Activated T-helper 2 cell treated with anti-CD3 and anti-CD28 coated beads, Interferon-gamma antibody, Interleukin-2, Interleukin-4, amounts not matched to agents 10 μg/mL and 5 μg/mL and 100 μg/mL, durations not matched to agents 14 hours and 24 hours and 36 hours (primary cell): ENCODE results near the gene PDILT. TPM values are rescaled to one million over a fixed set of nuclear protein-coding genes. Genes with fewer than 3 reads are reported as not detected.

Source experiments
- DNase-seq: peaks from one replicate; pipeline ENCODE4 v3.0.0; 2021; ENCODE audit warnings: low spot score
- H3K27ac Mint-ChIP-seq: one replicate; pipeline ENCODE4 v1.8.0; 2021; ENCODE audit warnings: mixed read lengths
- H3K27me3 Mint-ChIP-seq: one replicate; pipeline ENCODE4 v1.8.0; 2021; ENCODE audit warnings: low read depth, mixed read lengths
- H3K36me3 Mint-ChIP-seq: one replicate; pipeline ENCODE4 v1.8.0; 2021; ENCODE audit warnings: low read depth, mixed read lengths
- H3K4me1 Mint-ChIP-seq: one replicate; pipeline ENCODE4 v1.8.0; 2021; ENCODE audit warnings: low read depth, mixed read lengths
- H3K4me3 Mint-ChIP-seq: one replicate; pipeline ENCODE4 v1.8.0; 2021; ENCODE audit warnings: low read depth, mild to moderate bottlenecking, moderate library complexity, mixed read lengths
- H3K9me3 Mint-ChIP-seq: one replicate; pipeline ENCODE4 v1.8.0; 2021; ENCODE audit warnings: mixed read lengths
- intact Hi-C: fragments of 100-400 bp; cut with micrococcal nuclease; formaldehyde crosslinking; loops from one replicate; pipeline ENCODE4 v1.15.1; 2023
- total RNA-seq: library from RNA; stranded (reverse); gene quantifications from 2 replicates; pipeline ENCODE4 v1.2.3, GENCODE V29; 2022

Gene PDILT
- total RNA-seq, 1 donor from 2014 or later: 0.07 TPM

DNA sequence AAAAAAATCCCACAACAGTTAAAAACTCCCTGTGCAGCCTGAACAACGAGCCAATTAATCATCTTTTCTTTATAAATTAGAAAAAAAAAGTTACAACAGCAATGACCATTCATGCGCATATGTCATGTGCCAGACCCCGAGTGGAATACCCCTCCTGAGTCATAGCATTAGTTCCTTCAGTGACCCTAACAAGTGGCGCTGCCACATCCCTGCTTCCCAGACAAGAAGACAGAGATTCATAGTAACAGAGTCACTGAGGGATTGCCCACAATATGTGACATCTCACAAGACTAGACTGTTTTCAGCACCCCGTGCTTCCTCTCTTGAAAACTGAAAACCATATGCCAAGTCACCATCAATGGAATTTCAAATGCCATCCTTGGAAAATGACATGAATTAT, 59.9 kb downstream of the PDILT start:
- no peaks in the 10 kb centered on the region for H3K27me3 Mint-ChIP-seq
- no peak for DNase-seq
- H3K4me3 Mint-ChIP-seq: no peak overlapping the region
- H3K9me3 Mint-ChIP-seq: no peaks in the 10 kb centered on the region
- H3K36me3 Mint-ChIP-seq: no peaks in the 10 kb centered on the region
- H3K27ac Mint-ChIP-seq: no peak overlapping the region
- intact Hi-C loops: no loop called here
- no peaks in the 10 kb centered on the region for H3K4me1 Mint-ChIP-seq

DNA sequence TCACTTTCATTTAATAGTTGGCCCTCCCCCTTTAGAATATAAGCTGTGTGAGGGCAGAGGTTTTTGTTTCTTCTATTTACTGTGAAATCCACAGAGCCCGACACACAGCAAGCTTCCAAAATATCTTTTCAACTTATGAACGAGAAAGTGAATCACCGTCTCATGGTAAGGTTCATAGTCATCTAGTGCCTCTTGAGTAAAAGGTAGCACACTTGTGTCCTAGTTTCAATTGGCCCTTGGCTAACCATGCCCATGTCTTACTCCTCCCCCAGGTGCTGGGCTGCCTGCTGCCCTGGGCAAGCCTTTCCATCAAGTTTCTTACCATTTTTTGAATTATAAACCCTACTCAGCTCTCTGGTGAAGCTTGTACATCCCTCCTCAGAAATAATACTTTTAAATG, 64.8 kb downstream of the PDILT start:
- H3K27ac Mint-ChIP-seq: no peak overlapping the region
- no peaks in the 10 kb centered on the region for H3K4me1 Mint-ChIP-seq
- DNase-seq: no peak
- intact Hi-C loops: no loop called here
- H3K4me3 Mint-ChIP-seq: no peak overlapping the region
- no peaks in the 10 kb centered on the region for H3K36me3 Mint-ChIP-seq
- H3K27me3 Mint-ChIP-seq: no peaks in the 10 kb centered on the region
- no peaks in the 10 kb centered on the region for H3K9me3 Mint-ChIP-seq

DNA sequence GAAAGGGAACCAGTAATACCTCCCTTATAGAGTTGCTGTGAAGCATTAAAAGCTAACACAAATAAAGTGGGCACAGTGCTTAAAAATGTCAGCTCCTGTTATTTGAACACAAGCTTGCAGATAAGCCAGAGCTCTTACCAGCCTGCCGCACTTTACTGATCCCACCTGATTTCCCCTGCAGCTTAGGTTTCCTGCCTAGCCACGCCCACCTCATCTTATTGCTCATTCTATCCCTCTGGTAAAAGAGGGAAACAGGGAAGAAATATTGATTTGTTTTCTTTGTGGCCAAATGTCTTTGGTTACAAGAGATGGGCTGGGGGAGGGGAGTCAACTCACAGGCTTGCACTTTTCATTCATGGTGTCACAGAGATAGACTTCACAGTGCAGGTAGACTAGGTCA, 67.6 kb downstream of the PDILT start:
- H3K9me3 Mint-ChIP-seq: no peaks in the 10 kb centered on the region
- DNase-seq: no peak
- H3K4me3 Mint-ChIP-seq: no peak overlapping the region
- H3K27me3 Mint-ChIP-seq: no peaks in the 10 kb centered on the region
- intact Hi-C loops: no loop called here
- no peak overlapping the region for H3K27ac Mint-ChIP-seq
- H3K36me3 Mint-ChIP-seq: no peaks in the 10 kb centered on the region
- H3K4me1 Mint-ChIP-seq: no peaks in the 10 kb centered on the region

DNA sequence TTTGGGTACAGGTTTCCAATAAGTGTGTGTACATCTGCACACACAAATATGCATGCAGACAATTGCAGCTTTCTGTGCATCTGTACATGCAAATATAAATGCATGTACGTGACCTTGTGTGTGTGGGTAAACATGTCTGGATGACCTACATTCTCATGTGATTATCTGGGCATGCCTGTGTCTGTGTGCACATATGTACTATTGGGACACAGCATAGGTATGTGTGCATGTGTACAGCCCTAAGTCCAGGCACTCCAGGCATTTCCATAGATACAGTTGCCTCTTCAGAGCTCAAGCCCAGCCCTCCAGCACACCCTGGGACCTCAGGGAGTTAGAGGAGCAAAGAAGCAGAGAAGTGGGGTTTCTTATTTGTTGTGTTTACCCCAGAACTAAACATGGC, 70.1 kb downstream of the PDILT start:
- intact Hi-C loops: no loop called here
- H3K27ac Mint-ChIP-seq: no peak overlapping the region
- no peaks in the 10 kb centered on the region for H3K36me3 Mint-ChIP-seq
- DNase-seq: no peak
- H3K4me1 Mint-ChIP-seq: no peaks in the 10 kb centered on the region
- no peak overlapping the region for H3K4me3 Mint-ChIP-seq
- H3K9me3 Mint-ChIP-seq: no peaks in the 10 kb centered on the region
- no peaks in the 10 kb centered on the region for H3K27me3 Mint-ChIP-seq

DNA sequence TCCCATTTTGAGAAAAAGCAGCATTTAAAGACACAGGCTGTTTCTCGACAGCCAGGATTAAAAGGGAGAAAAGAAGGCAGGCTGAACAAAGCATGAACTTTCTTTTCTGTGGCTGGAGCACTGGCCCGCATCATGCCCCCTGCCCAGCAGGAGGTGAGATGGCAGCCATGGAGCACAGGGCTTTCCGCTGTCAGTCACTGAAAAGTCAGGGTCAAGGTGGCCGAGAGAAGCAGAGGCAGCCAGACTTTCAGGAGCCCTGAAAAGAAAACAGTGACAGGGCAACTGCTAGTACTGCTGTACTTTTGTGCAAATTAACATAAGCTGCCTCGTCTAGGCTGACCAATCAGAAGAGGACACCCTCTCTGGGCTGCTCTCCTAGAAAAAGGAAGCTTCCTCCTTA, 71.4 kb downstream of the PDILT start:
- Mint-ChIP-seq H3K4me1 (no peaks in the 10 kb centered on the region), H3K27me3 (no peaks in the 10 kb centered on the region), H3K4me3 (no peak overlapping the region), H3K36me3 (no peaks in the 10 kb centered on the region), H3K9me3 (no peaks in the 10 kb centered on the region), H3K27ac (no peak overlapping the region)
- intact Hi-C loops: no loop called here
- DNase-seq: no peak

DNA sequence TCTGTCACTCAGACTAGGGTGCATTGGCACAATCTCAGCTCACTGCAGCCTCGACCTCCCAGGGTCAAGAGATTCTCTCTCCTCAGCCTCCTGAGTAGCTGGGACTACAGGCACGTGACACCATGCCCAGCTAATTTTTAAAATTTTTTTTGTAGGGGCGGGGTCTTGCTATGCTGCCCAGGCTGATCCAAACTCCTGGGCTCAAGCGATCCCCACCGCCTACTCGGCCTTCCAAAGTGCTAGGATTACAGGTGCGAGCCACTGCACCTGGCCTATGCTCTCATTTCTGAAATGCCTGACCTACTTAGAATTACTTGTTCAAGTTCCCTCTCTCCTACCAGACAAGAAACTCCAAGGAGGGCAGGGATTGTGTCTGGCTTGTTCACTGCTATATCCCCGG, 72.1 kb downstream of the PDILT start:
- Mint-ChIP-seq H3K36me3 (no peaks in the 10 kb centered on the region), H3K4me1 (no peaks in the 10 kb centered on the region), H3K27ac (no peak overlapping the region), H3K27me3 (no peaks in the 10 kb centered on the region), H3K9me3 (no peaks in the 10 kb centered on the region), H3K4me3 (no peak overlapping the region)
- no peak for DNase-seq
- intact Hi-C loops: no loop called here

DNA sequence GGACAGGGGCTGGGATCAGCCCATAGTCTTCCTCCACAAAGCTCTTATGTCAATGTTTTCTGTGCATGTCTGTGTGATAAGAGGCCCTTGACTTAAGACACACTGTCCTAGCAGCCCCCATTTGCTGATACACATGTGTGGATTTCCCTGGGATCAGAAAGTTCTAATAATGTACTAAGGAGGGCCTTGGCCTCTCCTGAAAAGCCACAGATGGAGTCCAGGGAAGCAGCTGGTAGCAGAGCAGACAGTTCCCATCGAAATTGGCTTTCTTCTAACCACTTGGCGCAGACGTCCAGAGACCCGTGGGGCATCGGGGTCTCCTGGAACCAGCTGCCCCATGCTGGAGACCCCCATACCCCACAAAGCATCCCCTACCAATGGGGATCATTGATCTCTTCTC, 72.9 kb downstream of the PDILT start:
- Mint-ChIP-seq H3K27ac (no peak overlapping the region), H3K36me3 (no peaks in the 10 kb centered on the region), H3K9me3 (no peaks in the 10 kb centered on the region), H3K27me3 (no peaks in the 10 kb centered on the region), H3K4me3 (no peak overlapping the region), H3K4me1 (no peaks in the 10 kb centered on the region)
- no peak for DNase-seq
- intact Hi-C loops: no loop called here

DNA sequence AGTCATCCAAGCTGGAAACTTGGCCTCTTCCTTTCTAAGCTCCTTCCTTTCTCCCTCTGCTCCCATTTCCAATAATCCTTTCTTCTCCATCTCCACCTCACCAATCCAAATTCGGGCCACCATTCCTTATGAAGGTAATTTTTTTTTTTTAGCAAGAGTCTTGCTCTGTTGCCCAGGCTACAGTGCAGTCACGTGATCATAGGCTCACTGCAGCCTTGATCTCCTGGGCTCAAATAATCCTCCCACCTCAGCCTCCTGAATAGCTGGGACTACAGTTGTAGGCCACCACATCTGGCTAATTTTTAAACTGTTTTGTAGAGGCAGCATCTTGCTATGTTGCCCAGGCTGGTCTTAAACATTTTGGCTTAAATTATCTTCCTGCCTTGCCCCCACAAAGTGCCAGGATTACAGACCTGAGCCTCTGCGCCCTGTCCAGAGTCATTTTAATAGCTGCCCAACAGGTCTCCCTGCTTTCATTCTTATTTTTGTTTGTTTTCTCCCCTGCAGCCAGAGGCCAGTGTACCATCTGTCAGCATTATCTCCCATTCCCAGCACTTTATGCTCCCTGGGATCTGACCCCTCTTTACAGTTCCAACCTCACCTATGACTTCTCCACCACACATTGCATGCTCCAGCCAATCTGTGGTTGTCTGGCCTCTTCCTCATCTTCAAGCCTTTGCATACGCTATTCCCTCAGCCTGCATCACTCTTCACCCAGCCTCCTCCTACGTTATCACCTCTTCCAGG, 75.0 kb downstream of the PDILT start:
- no peak overlapping the region for H3K27ac Mint-ChIP-seq
- no peaks in the 10 kb centered on the region for H3K9me3 Mint-ChIP-seq
- H3K4me3 Mint-ChIP-seq: no peak overlapping the region
- H3K4me1 Mint-ChIP-seq: no peaks in the 10 kb centered on the region
- no peaks in the 10 kb centered on the region for H3K27me3 Mint-ChIP-seq
- intact Hi-C loops: no loop called here
- DNase-seq: no peak
- no peaks in the 10 kb centered on the region for H3K36me3 Mint-ChIP-seq

DNA sequence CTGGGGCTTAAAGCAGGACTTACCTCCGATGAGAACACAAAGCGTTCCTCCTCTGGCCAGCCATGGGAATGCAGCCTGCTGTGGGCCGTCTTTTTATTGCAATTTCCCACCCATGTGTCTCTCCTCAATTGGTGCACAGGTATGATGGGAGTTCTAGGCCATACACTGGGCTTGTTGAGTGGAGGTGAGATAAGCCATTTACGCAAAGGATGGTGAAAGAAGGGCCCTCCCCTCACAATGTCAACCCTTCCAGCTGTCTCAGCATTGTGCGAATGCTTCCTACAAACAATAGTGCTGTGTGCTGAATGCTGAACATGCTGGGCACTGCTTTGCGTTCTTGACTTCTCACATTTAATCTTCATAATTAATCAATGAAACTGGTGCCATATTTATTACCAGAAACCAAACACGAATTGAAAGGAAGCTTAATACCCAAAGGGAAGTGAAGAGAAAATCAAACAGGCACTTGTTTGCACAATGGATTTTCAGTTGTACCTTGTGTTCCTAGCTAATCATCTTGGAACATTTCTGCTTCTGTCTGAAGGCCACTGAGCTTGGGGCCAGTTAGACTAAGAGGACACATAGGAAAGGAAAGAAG, 77.0 kb downstream of the PDILT start, which contains the start of gene GP2:
TSS of gene GP2 (minus strand) at position 70 of the 598 bp plus-strand sequence. CDS start 1,082 bp downstream, outside the sequence.
- no peaks in the 10 kb centered on the region for H3K4me1 Mint-ChIP-seq
- intact Hi-C loops: no loop called here
- no peaks in the 10 kb centered on the region for H3K9me3 Mint-ChIP-seq
- H3K27me3 Mint-ChIP-seq: no peaks in the 10 kb centered on the region
- DNase-seq: no peak
- no peak within 1 kb of the TSS for H3K4me3 Mint-ChIP-seq
- no peak within 1 kb of the TSS for H3K27ac Mint-ChIP-seq
- no peaks in the 10 kb centered on the region for H3K36me3 Mint-ChIP-seq

DNA sequence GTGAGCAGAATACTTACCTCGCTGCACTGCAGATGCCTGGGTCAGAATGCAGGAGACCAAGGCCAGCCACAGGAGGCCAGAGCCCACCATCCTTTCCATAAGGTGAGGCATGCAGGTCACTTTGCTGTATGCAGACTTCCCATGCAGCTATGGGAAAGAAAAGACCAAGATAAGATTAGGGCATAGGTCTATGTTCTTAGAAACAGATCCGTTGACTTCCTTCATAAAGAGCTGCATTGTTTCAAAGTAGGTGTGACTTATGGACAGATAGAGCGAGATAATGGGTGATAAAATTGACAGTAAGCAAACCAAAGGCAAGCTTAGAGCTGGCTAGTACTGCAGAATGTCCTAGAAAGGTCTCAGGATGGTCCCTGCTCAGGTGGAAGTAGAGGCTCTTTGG, 78.2 kb downstream of the PDILT start:
- Mint-ChIP-seq H3K4me1 (no peaks in the 10 kb centered on the region), H3K36me3 (no peaks in the 10 kb centered on the region), H3K27me3 (no peaks in the 10 kb centered on the region), H3K9me3 (no peaks in the 10 kb centered on the region), H3K4me3 (no peak overlapping the region), H3K27ac (no peak overlapping the region)
- intact Hi-C loops: no loop called here
- no peak for DNase-seq

DNA sequence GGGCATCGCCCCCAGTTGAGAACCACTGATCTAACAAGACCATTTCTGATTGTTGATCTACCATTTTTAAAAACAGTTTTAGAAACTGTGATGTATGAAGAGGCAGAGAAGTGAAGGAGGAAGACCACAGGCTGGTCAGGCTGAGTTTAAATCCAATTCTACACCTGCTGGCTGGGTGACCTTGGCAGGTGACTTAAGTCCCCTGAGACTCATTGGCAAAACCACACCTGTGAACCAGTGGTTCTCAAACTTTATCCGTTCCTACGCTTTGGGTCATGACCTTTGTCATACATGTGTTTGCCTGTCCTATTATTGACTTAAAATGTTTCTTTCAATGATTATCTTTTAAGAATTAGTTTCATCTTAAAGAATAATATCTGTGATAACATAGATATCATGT, 79.5 kb downstream of the PDILT start:
- H3K4me3 Mint-ChIP-seq: no peak overlapping the region
- intact Hi-C loops: no loop called here
- H3K36me3 Mint-ChIP-seq: no peaks in the 10 kb centered on the region
- no peaks in the 10 kb centered on the region for H3K27me3 Mint-ChIP-seq
- no peaks in the 10 kb centered on the region for H3K9me3 Mint-ChIP-seq
- no peak for DNase-seq
- no peaks in the 10 kb centered on the region for H3K4me1 Mint-ChIP-seq
- H3K27ac Mint-ChIP-seq: no peak overlapping the region

DNA sequence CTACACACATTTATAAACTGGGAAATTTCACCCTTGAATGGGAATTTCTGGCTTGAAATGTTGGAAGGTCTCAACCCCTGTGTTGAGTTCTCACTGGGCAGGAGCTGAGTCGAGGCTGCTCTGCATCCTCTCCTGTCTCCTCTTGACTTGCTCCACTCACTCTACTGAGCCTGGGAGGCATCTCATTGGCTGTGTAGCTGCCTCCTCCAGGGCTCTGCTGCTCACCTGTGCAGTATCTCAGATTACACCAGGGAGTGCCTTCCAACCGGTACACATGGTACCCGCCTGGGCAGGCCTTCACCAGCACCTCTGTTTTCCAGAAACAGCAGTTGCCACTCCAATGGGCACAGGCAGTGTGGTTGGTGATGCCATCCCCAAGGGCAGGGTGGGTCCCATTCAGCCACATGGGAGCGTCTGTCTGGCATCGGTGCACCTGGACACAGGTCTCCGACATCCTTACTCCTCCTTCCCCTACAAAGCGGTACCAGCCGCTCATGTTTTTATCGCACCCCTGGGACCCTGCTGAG, 80.9 kb downstream of the PDILT start:
- DNase-seq: no peak
- no peaks in the 10 kb centered on the region for H3K36me3 Mint-ChIP-seq
- intact Hi-C loops: no loop called here
- no peaks in the 10 kb centered on the region for H3K9me3 Mint-ChIP-seq
- no peak overlapping the region for H3K27ac Mint-ChIP-seq
- no peak overlapping the region for H3K4me3 Mint-ChIP-seq
- no peaks in the 10 kb centered on the region for H3K27me3 Mint-ChIP-seq
- H3K4me1 Mint-ChIP-seq: no peaks in the 10 kb centered on the region

DNA sequence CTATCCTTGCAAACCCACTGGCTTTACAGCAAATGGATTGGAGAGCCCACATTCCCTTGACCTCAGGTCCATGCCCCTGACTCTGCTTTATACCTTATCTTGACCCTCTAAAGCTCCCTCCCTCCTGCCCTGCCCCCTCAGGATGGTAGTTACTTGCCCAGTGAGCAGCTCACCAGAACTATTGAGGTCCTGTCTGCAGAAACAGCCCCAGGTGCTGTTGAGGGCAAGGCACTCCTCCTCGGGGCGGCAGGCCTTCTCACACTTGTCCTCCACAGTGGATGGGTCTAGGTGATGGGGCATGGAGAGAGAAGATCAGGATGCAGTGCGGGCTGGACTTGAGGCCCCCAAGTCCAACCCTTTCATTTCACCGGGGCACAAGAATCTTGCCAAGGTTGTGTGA, 81.8 kb downstream of the PDILT start:
- Mint-ChIP-seq H3K36me3 (no peaks in the 10 kb centered on the region), H3K4me1 (no peaks in the 10 kb centered on the region), H3K27me3 (no peaks in the 10 kb centered on the region), H3K4me3 (no peak overlapping the region), H3K27ac (no peak overlapping the region), H3K9me3 (no peaks in the 10 kb centered on the region)
- no peak for DNase-seq
- intact Hi-C loops: no loop called here
